Esophagus mucosa (tissue), 1 donor: ENCODE data around the gene RAPGEF4. TPM values are rescaled to one million over a fixed set of nuclear protein-coding genes. Genes with fewer than 3 reads are reported as not detected.
"Not testable (repeated sequence)": the region's sequence is repeated elsewhere in the genome, so short reads cannot be mapped to it uniquely, and the experiment has no call there.

Experiments
- ATAC-seq: fragments of 200-7000 bp; cut with Tn5 transposase; one replicate; pipeline ENCODE4 v1.9.1; 2020
- total RNA-seq: library from RNA; stranded (reverse); gene quantifications from one replicate; pipeline ENCODE4 v1.2.4, GENCODE V29; 2023
- donor health status: DM: yes; HTN: yes; CAD: no.

Gene RAPGEF4
- total RNA-seq, 1 donor from 2014 or later, result 3.3 TPM

- peak; percentile 84 for ATAC-seq
These were observed 340.3 kb downstream of the RAPGEF4 start, which contains the start of gene MAP3K20 for GRCh38 chr2:173075781-173076580. Gene MAP3K20, plus strand, starts transcription at chr2:173075846. Its CDS starts 15,186 bp downstream, at chr2:173091032.

- ATAC-seq, result peak; percentile 32
These were observed 341.1 kb downstream of the RAPGEF4 start for GRCh38 chr2:173076581-173077345.

GRCh38 chr2:173077506-173078177 lies 342.0 kb downstream of the RAPGEF4 start:
- ATAC-seq, result no peak

GRCh38 chr2:173079141-173079540 lies 343.5 kb downstream of the RAPGEF4 start:
- ATAC-seq, result no peak

- ATAC-seq, result no peak
These were observed 344.6 kb downstream of the RAPGEF4 start for GRCh38 chr2:173079973-173080860.

GRCh38 chr2:173086518-173087213 lies 351.0 kb downstream of the RAPGEF4 start:
- peak; percentile 53 for ATAC-seq

GRCh38 chr2:173087214-173087581 lies 351.6 kb downstream of the RAPGEF4 start:
- no peak for ATAC-seq

- ATAC-seq, result no peak
These were observed 352.3 kb downstream of the RAPGEF4 start for GRCh38 chr2:173087793-173088496.

- ATAC-seq, result no peak
These were observed 354.7 kb downstream of the RAPGEF4 start for GRCh38 chr2:173090276-173090877.

GRCh38 chr2:173090973-173091660 lies 355.5 kb downstream of the RAPGEF4 start:
- no peak for ATAC-seq

- no peak for ATAC-seq
These were observed 356.3 kb downstream of the RAPGEF4 start for GRCh38 chr2:173091910-173092309.

- no peak for ATAC-seq
These were observed 357.3 kb downstream of the RAPGEF4 start for GRCh38 chr2:173092844-173093402.

GRCh38 chr2:173093617-173094016 lies 358.0 kb downstream of the RAPGEF4 start:
- not testable (repeated sequence) for ATAC-seq

- ATAC-seq, result no peak
These were observed 359.1 kb downstream of the RAPGEF4 start for GRCh38 chr2:173094731-173095130.

- no peak for ATAC-seq
These were observed 359.7 kb downstream of the RAPGEF4 start for GRCh38 chr2:173095356-173095755.

GRCh38 chr2:173099271-173099670 lies 363.6 kb downstream of the RAPGEF4 start:
- no peak for ATAC-seq

GRCh38 chr2:173099804-173100203 lies 364.2 kb downstream of the RAPGEF4 start:
- no peak for ATAC-seq

- peak; percentile 51 for ATAC-seq
These were observed 366.0 kb downstream of the RAPGEF4 start for GRCh38 chr2:173101687-173102086.
